Thyroid gland (tissue), 4 donors: ENCODE results near the gene UNC5CL.

Experiments used
- CTCF ChIP-seq, 6 experiments: fragments of 200-600 bp in 3 of 6; fragments of 450-650 bp in 3 of 6; sonication (generic) in 3 of 6; IDR thresholded peaks; one replicate each; pipeline ENCODE4 v1.5.1; 2016 to 2019; ENCODE audit warnings: antibody characterized with exemption in 6 of 6, mild to moderate bottlenecking in 2 of 6, inconsistent platforms in 1 of 6, moderate library complexity in 1 of 6
- POLR2A ChIP-seq, 2 donors: fragments of 450-650 bp; IDR thresholded peaks; one replicate each; pipeline ENCODE4 v1.6.1; 2017; ENCODE audit warnings: antibody characterized with exemption in 2 of 2, mild to moderate bottlenecking in 2 of 2, moderate library complexity in 1 of 2

GRCh38 chr6:41027241-41027640, 11.8 kb downstream of the UNC5CL start:
- no peak for TF ChIP-seq CTCF (IDR thresholded peaks at IDR 0.05)
- TF ChIP-seq POLR2A (IDR thresholded peaks at IDR 0.05), result no peak
